Measurements from ENCODE around the gene TEX26.
A peak's percentile ranks its signal among the peaks of the same experiment; 100 is the strongest.

Gene TEX26

DNA sequence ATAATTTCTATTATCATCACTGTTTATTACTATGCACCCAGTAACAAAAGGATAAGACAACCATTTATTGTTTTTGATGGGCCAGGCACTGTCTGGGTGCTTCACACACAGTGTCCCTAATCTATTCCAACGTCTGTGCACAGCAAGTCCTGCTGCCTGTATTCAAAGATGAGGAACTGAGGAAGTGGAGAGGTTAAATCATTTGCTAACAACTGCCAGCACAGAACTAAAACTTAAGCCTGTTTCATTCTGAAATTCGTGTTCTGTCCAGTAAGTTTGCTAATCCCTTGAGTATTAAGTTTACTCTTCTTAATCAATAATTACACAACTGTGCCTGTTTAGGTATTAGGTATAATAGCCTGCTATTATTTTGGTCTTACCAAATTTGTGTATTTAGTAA lies 41.9 kb downstream of the TEX26 start:
- H3K9me3 ChIP-seq (ENCODE audit: insufficient read depth, low read length) = no peaks in the 10 kb centered on the region; the same call in 1 of the 2 replicates
- no peaks in the 10 kb centered on the region for H3K27me3 ChIP-seq (ENCODE audit: insufficient read depth, insufficient read length)
- H3K4me1 ChIP-seq (ENCODE audit: insufficient read depth, insufficient read length) = no peaks in the 10 kb centered on the region
- H3K36me3 ChIP-seq (ENCODE audit: insufficient read depth, insufficient read length, low read length) = no peaks in the 10 kb centered on the region
- no peak for TF ChIP-seq YY1 (IDR thresholded peaks at IDR 0.05; ENCODE audit: insufficient read depth, insufficient read length)
- TF ChIP-seq ZNF274 (IDR thresholded peaks at IDR 0.05; ENCODE audit: low read depth, low read length) = no peak
- TF ChIP-seq SUZ12 (IDR thresholded peaks at IDR 0.05; ENCODE audit: extremely low read depth, insufficient read depth, insufficient read length) = no peak
- no peak overlapping the region for H3K4me3 ChIP-seq (ENCODE audit: insufficient read length, low read depth)
- no peak overlapping the region for H3K9ac ChIP-seq (ENCODE audit: insufficient read length, low read depth)
- no peak for DNase-seq (ENCODE audit: low read depth, low spot score)

DNA sequence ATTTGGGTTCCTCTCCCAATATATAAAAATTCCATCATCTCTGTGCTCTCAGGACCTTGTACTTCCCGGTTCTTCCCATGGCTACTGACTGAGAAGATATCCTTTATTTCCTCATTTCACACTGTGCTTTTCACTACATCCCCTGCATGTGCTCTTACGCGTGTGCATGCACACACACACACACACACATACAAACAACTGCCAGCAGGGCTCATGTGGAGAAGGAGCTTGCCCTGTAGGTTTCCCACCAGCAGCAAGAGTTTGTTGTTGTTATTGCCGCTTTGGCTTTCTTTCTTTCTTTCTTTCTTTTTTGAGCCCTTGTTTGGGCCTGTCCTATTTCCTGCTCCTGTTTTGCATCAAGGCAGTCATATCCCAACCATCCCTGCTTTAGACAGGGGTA lies 43.6 kb downstream of the TEX26 start:
- no peaks in the 10 kb centered on the region for H3K27me3 ChIP-seq (ENCODE audit: insufficient read depth, insufficient read length)
- H3K4me3 ChIP-seq (ENCODE audit: insufficient read length, low read depth) = no peak overlapping the region
- no peak overlapping the region for H3K9ac ChIP-seq (ENCODE audit: insufficient read length, low read depth)
- DNase-seq (ENCODE audit: low read depth, low spot score) = no peak
- TF ChIP-seq ZNF274 (IDR thresholded peaks at IDR 0.05; ENCODE audit: low read depth, low read length) = no peak
- TF ChIP-seq SUZ12 (IDR thresholded peaks at IDR 0.05; ENCODE audit: extremely low read depth, insufficient read depth, insufficient read length) = no peak
- TF ChIP-seq YY1 (IDR thresholded peaks at IDR 0.05; ENCODE audit: insufficient read depth, insufficient read length) = no peak
- H3K9me3 ChIP-seq (ENCODE audit: insufficient read depth, low read length) = no peaks in the 10 kb centered on the region
- no peaks in the 10 kb centered on the region for H3K36me3 ChIP-seq (ENCODE audit: insufficient read depth, insufficient read length, low read length)
- H3K4me1 ChIP-seq (ENCODE audit: insufficient read depth, insufficient read length) = no peaks in the 10 kb centered on the region

DNA sequence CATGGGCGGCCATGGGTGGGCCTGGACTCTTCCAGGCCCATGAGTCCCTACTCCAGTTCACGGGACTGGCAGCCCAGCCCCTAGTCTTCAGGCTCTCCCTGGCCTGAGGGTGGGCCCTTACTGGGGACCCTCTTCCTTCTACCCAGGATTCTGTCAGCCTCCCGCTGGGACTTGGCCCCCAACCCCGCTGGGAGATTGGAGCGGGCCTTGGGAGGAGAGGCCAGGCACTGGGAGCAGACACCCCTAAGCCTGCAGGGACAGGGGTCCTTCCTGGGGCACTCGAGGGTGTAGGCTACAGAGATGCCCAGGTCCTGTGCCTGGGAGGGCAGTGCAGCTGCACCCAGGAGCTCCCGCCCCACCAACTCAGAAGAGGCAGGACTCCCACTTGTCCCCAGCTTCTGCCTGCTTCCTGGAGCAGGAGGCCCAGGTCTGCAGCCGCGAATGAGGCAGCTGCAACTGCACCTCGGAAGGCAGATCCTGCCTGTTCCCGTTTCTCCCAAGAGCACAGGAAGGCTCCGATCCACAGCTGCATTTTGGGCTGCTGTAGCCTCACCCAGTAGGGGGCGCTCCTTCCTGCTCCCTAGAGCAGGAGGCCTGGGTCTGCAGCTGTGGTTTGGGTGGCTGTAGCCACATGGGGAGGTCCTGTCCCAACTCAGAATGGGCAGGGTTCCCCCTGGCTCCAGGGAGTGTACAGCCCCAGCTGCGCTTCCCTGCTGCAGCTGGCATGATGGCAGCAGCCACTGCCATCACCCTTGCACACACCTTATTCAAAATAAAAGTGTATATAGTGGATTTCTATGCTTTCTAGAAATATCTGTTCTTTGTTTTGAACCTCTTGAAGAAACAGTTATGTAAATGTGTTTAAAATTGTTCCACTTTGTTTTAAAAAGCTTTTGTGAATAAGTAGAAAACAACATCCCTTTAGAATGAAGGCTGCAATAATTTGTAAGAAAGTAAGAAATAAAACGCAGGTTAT lies 46.8 kb downstream of the TEX26 start:
- Histone ChIP-seq H3K4me1 (ENCODE audit: insufficient read depth, insufficient read length) (no peaks in the 10 kb centered on the region), H3K36me3 (ENCODE audit: insufficient read depth, insufficient read length, low read length) (no peaks in the 10 kb centered on the region), H3K9ac (ENCODE audit: insufficient read length, low read depth) (no peak overlapping the region), H3K4me3 (ENCODE audit: insufficient read length, low read depth) (no peak overlapping the region), H3K27me3 (ENCODE audit: insufficient read depth, insufficient read length) (no peaks in the 10 kb centered on the region), H3K9me3 (ENCODE audit: insufficient read depth, low read length) (no peaks in the 10 kb centered on the region)
- peak; percentile 22 for DNase-seq (ENCODE audit: low read depth, low spot score)
- TF ChIP-seq YY1 (IDR thresholded peaks at IDR 0.05; ENCODE audit: insufficient read depth, insufficient read length) (no peak), ZNF274 (IDR thresholded peaks at IDR 0.05; ENCODE audit: low read depth, low read length) (no peak), SUZ12 (IDR thresholded peaks at IDR 0.05; ENCODE audit: extremely low read depth, insufficient read depth, insufficient read length) (no peak)

DNA sequence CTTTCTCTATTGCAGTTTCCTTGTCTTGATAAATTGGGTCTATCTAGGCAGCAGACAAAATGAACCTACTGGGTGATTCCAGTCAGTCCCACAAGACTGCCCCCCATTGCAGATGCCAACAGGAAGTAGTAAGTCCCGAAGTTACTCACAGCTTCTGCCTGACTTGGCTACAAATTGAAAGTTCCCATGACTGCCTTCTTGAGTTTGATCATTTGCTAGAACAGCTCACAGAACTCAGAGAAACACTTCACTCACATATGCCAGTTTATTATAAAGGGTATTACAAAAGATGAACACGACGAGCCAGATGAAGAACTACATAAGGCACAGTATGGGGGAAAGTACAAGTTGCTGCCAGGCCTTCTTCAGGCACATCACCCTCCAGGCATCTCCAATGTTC lies 50.0 kb downstream of the TEX26 start:
- H3K4me1 ChIP-seq (ENCODE audit: insufficient read depth, insufficient read length) = no peaks in the 10 kb centered on the region
- H3K27me3 ChIP-seq (ENCODE audit: insufficient read depth, insufficient read length) = no peaks in the 10 kb centered on the region
- no peak overlapping the region for H3K9ac ChIP-seq (ENCODE audit: insufficient read length, low read depth)
- H3K9me3 ChIP-seq (ENCODE audit: insufficient read depth, low read length) = no peaks in the 10 kb centered on the region
- no peaks in the 10 kb centered on the region for H3K36me3 ChIP-seq (ENCODE audit: insufficient read depth, insufficient read length, low read length)
- H3K4me3 ChIP-seq (ENCODE audit: insufficient read length, low read depth) = no peak overlapping the region
- TF ChIP-seq SUZ12 (IDR thresholded peaks at IDR 0.05; ENCODE audit: extremely low read depth, insufficient read depth, insufficient read length) (no peak), ZNF274 (IDR thresholded peaks at IDR 0.05; ENCODE audit: low read depth, low read length) (no peak), YY1 (IDR thresholded peaks at IDR 0.05; ENCODE audit: insufficient read depth, insufficient read length) (no peak)
- no peak for DNase-seq (ENCODE audit: low read depth, low spot score)

DNA sequence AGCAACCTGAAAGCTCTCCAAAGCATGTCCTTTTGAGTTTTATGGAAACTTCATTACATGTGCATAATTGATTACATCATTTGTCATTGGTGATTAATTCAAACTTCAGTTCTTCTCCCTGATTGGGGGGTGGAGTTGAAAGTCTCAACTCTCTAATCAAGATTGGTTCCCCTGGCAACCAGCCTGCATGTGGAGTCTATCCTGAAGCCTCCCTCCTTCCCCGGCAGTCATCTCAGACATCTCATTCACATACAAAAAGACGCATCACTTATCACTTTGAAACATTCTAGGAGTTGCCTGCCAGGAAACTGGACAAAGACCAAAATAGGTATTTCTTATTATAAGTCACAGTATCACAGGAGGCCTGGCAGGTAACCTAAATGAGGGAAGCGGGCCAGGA lies 50.5 kb downstream of the TEX26 start:
- no peaks in the 10 kb centered on the region for H3K4me1 ChIP-seq (ENCODE audit: insufficient read depth, insufficient read length)
- no peak overlapping the region for H3K9ac ChIP-seq (ENCODE audit: insufficient read length, low read depth)
- H3K9me3 ChIP-seq (ENCODE audit: insufficient read depth, low read length) = no peaks in the 10 kb centered on the region
- no peaks in the 10 kb centered on the region for H3K36me3 ChIP-seq (ENCODE audit: insufficient read depth, insufficient read length, low read length)
- no peaks in the 10 kb centered on the region for H3K27me3 ChIP-seq (ENCODE audit: insufficient read depth, insufficient read length)
- DNase-seq (ENCODE audit: low read depth, low spot score) = no peak
- TF ChIP-seq YY1 (IDR thresholded peaks at IDR 0.05; ENCODE audit: insufficient read depth, insufficient read length) (no peak), ZNF274 (IDR thresholded peaks at IDR 0.05; ENCODE audit: low read depth, low read length) (no peak), SUZ12 (IDR thresholded peaks at IDR 0.05; ENCODE audit: extremely low read depth, insufficient read depth, insufficient read length) (no peak)
- no peak overlapping the region for H3K4me3 ChIP-seq (ENCODE audit: insufficient read length, low read depth)

DNA sequence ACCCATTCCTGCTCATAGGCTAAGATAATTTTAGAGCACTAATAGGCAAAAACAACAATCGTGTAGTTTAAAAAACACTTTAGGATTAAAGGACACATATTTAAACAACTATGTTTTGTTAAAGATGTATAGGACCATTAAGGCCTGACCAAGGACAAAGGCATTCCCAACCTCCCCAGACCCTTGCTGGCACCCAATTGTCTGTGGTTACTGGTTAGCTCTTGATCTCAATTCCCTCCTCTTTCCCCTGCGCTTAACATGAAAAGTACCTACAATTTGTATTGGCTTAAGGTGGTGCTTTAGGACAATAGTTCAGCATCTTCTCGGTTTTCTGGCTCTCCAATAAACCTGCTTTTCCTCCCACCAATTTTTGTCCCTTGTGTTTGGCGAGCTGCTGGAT lies 51.0 kb downstream of the TEX26 start:
- H3K36me3 ChIP-seq (ENCODE audit: insufficient read depth, insufficient read length, low read length) = no peaks in the 10 kb centered on the region
- peak; percentile 63 for DNase-seq (ENCODE audit: low read depth, low spot score)
- no peak for TF ChIP-seq ZNF274 (IDR thresholded peaks at IDR 0.05; ENCODE audit: low read depth, low read length)
- TF ChIP-seq YY1 (IDR thresholded peaks at IDR 0.05; ENCODE audit: insufficient read depth, insufficient read length) = no peak
- TF ChIP-seq SUZ12 (IDR thresholded peaks at IDR 0.05; ENCODE audit: extremely low read depth, insufficient read depth, insufficient read length) = no peak
- no peak overlapping the region for H3K9ac ChIP-seq (ENCODE audit: insufficient read length, low read depth)
- no peak overlapping the region for H3K4me3 ChIP-seq (ENCODE audit: insufficient read length, low read depth)
- H3K9me3 ChIP-seq (ENCODE audit: insufficient read depth, low read length) = no peaks in the 10 kb centered on the region
- H3K27me3 ChIP-seq (ENCODE audit: insufficient read depth, insufficient read length) = no peaks in the 10 kb centered on the region
- no peaks in the 10 kb centered on the region for H3K4me1 ChIP-seq (ENCODE audit: insufficient read depth, insufficient read length)

DNA sequence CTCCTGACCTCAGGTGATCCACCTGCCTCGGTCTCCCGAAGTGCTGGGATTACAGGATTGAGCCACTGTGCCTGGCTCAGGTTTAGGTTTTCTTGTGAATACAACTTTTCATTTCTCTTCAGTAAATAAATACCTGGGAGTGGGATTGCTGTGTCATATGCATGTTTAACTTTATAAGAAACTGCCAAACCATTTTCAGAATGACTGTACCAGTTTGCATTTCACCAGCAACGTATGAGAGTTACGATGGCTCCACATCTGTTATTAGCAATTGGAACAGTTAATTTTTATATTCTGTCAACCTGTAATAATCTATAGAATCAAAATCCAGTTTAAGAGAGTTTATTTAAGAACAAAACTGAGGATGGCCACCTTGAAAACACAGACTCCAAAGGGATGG lies 52.2 kb downstream of the TEX26 start:
- DNase-seq (ENCODE audit: low read depth, low spot score) = no peak
- H3K4me3 ChIP-seq (ENCODE audit: insufficient read length, low read depth) = no peak overlapping the region
- no peak for TF ChIP-seq SUZ12 (IDR thresholded peaks at IDR 0.05; ENCODE audit: extremely low read depth, insufficient read depth, insufficient read length)
- TF ChIP-seq ZNF274 (IDR thresholded peaks at IDR 0.05; ENCODE audit: low read depth, low read length) = no peak
- TF ChIP-seq YY1 (IDR thresholded peaks at IDR 0.05; ENCODE audit: insufficient read depth, insufficient read length) = no peak
- no peaks in the 10 kb centered on the region for H3K9me3 ChIP-seq (ENCODE audit: insufficient read depth, low read length)
- no peaks in the 10 kb centered on the region for H3K36me3 ChIP-seq (ENCODE audit: insufficient read depth, insufficient read length, low read length)
- H3K9ac ChIP-seq (ENCODE audit: insufficient read length, low read depth) = no peak overlapping the region
- H3K4me1 ChIP-seq (ENCODE audit: insufficient read depth, insufficient read length) = no peaks in the 10 kb centered on the region
- H3K27me3 ChIP-seq (ENCODE audit: insufficient read depth, insufficient read length) = no peaks in the 10 kb centered on the region

All from NT2/D1 (cell line).